ENCODE data around the gene PAX5.

PAX5 gene

GRCh38 chr9:36882594-36882993, 151.5 kb downstream of the PAX5 start:
- no peak for TF ChIP-seq TAF1 (IDR thresholded peaks at IDR 0.05; ENCODE audit: borderline replicate concordance, insufficient read depth, low read length)
- no peak for TF ChIP-seq SIN3A (IDR thresholded peaks at IDR 0.05; ENCODE audit: borderline replicate concordance, insufficient read depth, low read length)
- no peak for TF ChIP-seq REST (IDR thresholded peaks at IDR 0.05; ENCODE audit: insufficient read depth in 1 of 2, low read depth in 2 of 2, low read length in 2 of 2)
- TF ChIP-seq FOXP2 (optimal IDR thresholded peaks at IDR 0.05; ENCODE audit: borderline replicate concordance, extremely low read depth, extremely low read length, insufficient read depth) = no peak
- TF ChIP-seq POLR2AphosphoS5 (IDR thresholded peaks at IDR 0.05; ENCODE audit: low read depth, low read length) = no peak

- no peak for TF ChIP-seq TAF1 (IDR thresholded peaks at IDR 0.05; ENCODE audit: borderline replicate concordance, insufficient read depth, low read length)
- TF ChIP-seq SIN3A (IDR thresholded peaks at IDR 0.05; ENCODE audit: borderline replicate concordance, insufficient read depth, low read length) = no peak
- TF ChIP-seq POLR2AphosphoS5 (IDR thresholded peaks at IDR 0.05; ENCODE audit: low read depth, low read length) = no peak
- no peak for TF ChIP-seq FOXP2 (optimal IDR thresholded peaks at IDR 0.05; ENCODE audit: borderline replicate concordance, extremely low read depth, extremely low read length, insufficient read depth)
- TF ChIP-seq REST (IDR thresholded peaks at IDR 0.05; ENCODE audit: insufficient read depth in 1 of 2, low read depth in 2 of 2, low read length in 2 of 2) = no peak
Observed at GRCh38 chr9:36881743-36882441, 152.2 kb downstream of the PAX5 start.

- TF ChIP-seq POLR2AphosphoS5 (IDR thresholded peaks at IDR 0.05; ENCODE audit: low read depth, low read length) = no peak
- TF ChIP-seq REST (IDR thresholded peaks at IDR 0.05; ENCODE audit: insufficient read depth in 1 of 2, low read depth in 2 of 2, low read length in 2 of 2) = no peak
- no peak for TF ChIP-seq TAF1 (IDR thresholded peaks at IDR 0.05; ENCODE audit: borderline replicate concordance, insufficient read depth, low read length)
- TF ChIP-seq FOXP2 (optimal IDR thresholded peaks at IDR 0.05; ENCODE audit: borderline replicate concordance, extremely low read depth, extremely low read length, insufficient read depth) = no peak
Observed at GRCh38 chr9:36881316-36881715, 152.8 kb downstream of the PAX5 start.

GRCh38 chr9:36880075-36880474, 154.0 kb downstream of the PAX5 start:
- TF ChIP-seq FOXP2 (optimal IDR thresholded peaks at IDR 0.05; ENCODE audit: borderline replicate concordance, extremely low read depth, extremely low read length, insufficient read depth) = no peak
- no peak for TF ChIP-seq REST (IDR thresholded peaks at IDR 0.05; ENCODE audit: insufficient read depth in 1 of 2, low read depth in 2 of 2, low read length in 2 of 2)
- no peak for TF ChIP-seq SIN3A (IDR thresholded peaks at IDR 0.05; ENCODE audit: borderline replicate concordance, insufficient read depth, low read length)
- no peak for TF ChIP-seq POLR2AphosphoS5 (IDR thresholded peaks at IDR 0.05; ENCODE audit: low read depth, low read length)
- no peak for TF ChIP-seq TAF1 (IDR thresholded peaks at IDR 0.05; ENCODE audit: borderline replicate concordance, insufficient read depth, low read length)

All from PFSK-1 (cell line).